Activated CD4-positive, alpha-beta T cell treated with anti-CD3 and anti-CD28 coated beads for 36 hours (primary cell): ENCODE measurements around the gene ZNF385A. TPM values are rescaled to one million over a fixed set of nuclear protein-coding genes. Genes with fewer than 3 reads are reported as not detected.

Experiments used
- ATAC-seq: fragments of 200-7000 bp; cut with Tn5 transposase; one replicate; pipeline ENCODE4 v1.10.0; 2021; ENCODE audit warnings: mild to moderate bottlenecking, moderate library complexity
- CTCF ChIA-PET: fragments of 350-600 bp; sonication (Branson Sonifier 250); formaldehyde crosslinking; loops from one replicate; lab custom pipeline; 2021; ENCODE audit warnings: antibody characterized with exemption; lab: Charles Lee
- POLR2A ChIA-PET: fragments of 350-600 bp; sonication (Branson Sonifier 250); formaldehyde crosslinking; loops from one replicate; lab custom pipeline; 2021; ENCODE audit warnings: antibody characterized with exemption, inconsistent platforms; lab: Charles Lee
- DNase-seq: peaks from one replicate; pipeline ENCODE4 v3.0.0-alpha.2; 2020
- H3K27ac Mint-ChIP-seq: one replicate; pipeline ENCODE4 v1.8.0; 2021; ENCODE audit warnings: mixed read lengths
- H3K27me3 Mint-ChIP-seq: one replicate; pipeline ENCODE4 v1.8.0; 2021; ENCODE audit warnings: mixed read lengths
- H3K36me3 Mint-ChIP-seq: one replicate; pipeline ENCODE4 v1.8.0; 2021; ENCODE audit warnings: low read depth, mixed read lengths
- H3K4me1 Mint-ChIP-seq: one replicate; pipeline ENCODE4 v1.8.0; 2021; ENCODE audit warnings: mixed read lengths
- H3K4me3 Mint-ChIP-seq: one replicate; pipeline ENCODE4 v1.8.0; 2021; ENCODE audit warnings: mild to moderate bottlenecking, moderate library complexity, mixed read lengths
- H3K9me3 Mint-ChIP-seq: one replicate; pipeline ENCODE4 v1.8.0; 2021; ENCODE audit warnings: low read depth, mixed read lengths
- intact Hi-C, 2 experiments: fragments of 100-400 bp; cut with DNase I in 1 of 2; cut with micrococcal nuclease in 1 of 2; formaldehyde crosslinking; loops; one replicate each; pipeline versions ENCODE4 v1.14.2 to v1.15.1; 2022 to 2024; cut with DNase I, micrococcal nuclease
- total RNA-seq, 2 experiments: library from RNA; stranded (reverse); gene quantifications; one replicate each; pipeline ENCODE4 v1.2.3, GENCODE V29; 2021

ZNF385A gene
- under 1 TPM; 0.73 to 0.74 TPM for total RNA-seq

DNA sequence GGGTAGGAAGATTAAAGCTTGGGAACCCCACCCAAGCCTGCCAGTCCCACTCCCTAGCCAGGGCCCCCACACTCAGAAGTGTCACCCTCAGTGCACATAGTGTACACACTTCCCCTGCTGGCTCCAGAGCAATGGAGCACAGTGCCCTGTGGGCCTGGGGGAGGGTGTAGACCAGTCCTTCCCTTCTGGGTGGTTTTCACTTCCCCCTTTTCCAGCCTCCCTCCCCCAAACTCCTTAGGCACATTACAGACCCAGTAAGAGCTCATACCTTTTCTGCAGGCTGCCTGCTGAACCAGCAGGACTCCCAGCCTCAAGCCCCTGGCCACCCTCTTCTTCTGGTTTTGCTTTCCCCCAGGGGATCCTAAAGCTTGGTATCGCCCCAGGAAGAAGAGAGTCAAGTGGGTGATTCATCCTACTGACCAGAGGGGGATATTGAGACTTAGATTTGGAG, at the start of gene ZNF385A:
Gene ZNF385A (minus strand): TSS at position 143 of the 451 bp plus-strand sequence. CDS start 219 bp downstream, outside the sequence.
- CTCF ChIA-PET: interaction anchor here (0.6 to 1.0 kb wide), 6 partner anchors 9 to 117 kb away, joined by 3 to 4 read pairs (median 3); no protein-coding TSS in a partner anchor
- H3K36me3 Mint-ChIP-seq: no peaks in the 10 kb centered on the region
- peaks cover 9% of the 10 kb centered on the region for H3K4me1 Mint-ChIP-seq
- POLR2A ChIA-PET: interaction anchor here (1.0 kb wide), 1 partner anchor 96 kb away, joined by 5 read pairs; no protein-coding TSS in a partner anchor
- no peak for DNase-seq
- no peaks in the 10 kb centered on the region for H3K9me3 Mint-ChIP-seq
- no peaks in the 10 kb centered on the region for H3K27me3 Mint-ChIP-seq
- no peak within 1 kb of the TSS for H3K4me3 Mint-ChIP-seq
- intact Hi-C loops: no loop called here
- no peak within 1 kb of the TSS for H3K27ac Mint-ChIP-seq
- ATAC-seq: no peak

DNA sequence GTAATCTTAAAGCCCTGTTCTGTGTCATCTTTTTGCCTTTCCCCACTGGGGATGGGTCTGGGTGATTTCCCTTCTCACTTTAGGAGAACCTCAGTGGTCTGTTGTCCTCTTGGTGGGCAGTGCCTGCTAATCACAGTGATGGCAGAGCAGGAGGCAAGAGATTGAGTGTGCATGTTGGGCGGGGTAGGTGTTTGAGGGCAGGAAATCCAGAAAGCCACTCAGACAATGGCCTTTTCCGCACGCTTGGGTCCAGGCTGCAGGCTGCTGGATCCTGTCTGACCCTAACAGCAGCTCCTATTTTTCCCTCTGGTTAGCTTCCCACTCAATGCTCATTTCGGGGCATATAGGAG, 48.3 kb upstream of the ZNF385A start:
- H3K27ac Mint-ChIP-seq: peak overlapping the region; percentile 43
- intact Hi-C loops: no loop called here
- H3K9me3 Mint-ChIP-seq: no peaks in the 10 kb centered on the region
- DNase-seq (no peak), ATAC-seq (peak; percentile 59)
- ChIA-PET POLR2A (interaction anchor here (0.6 to 1.0 kb wide), 2 partner anchors 10 to 15 kb away, joined by 3 to 4 read pairs; no protein-coding TSS in a partner anchor), CTCF (interaction anchor here (0.7 to 37.3 kb wide), 7 partner anchors 8 to 213 kb away, joined by 3 to 638 read pairs (median 3); no protein-coding TSS in a partner anchor)
- no peaks in the 10 kb centered on the region for H3K27me3 Mint-ChIP-seq
- H3K4me1 Mint-ChIP-seq: peaks cover 32% of the 10 kb centered on the region
- H3K36me3 Mint-ChIP-seq: no peaks in the 10 kb centered on the region
- H3K4me3 Mint-ChIP-seq: no peak overlapping the region

GRCh38 chr12:54431911-54432814, 47.6 kb upstream of the ZNF385A start:
- intact Hi-C loops: no loop called here
- peak overlapping the region; percentile 37 for H3K27ac Mint-ChIP-seq
- H3K36me3 Mint-ChIP-seq: no peaks in the 10 kb centered on the region
- ChIA-PET POLR2A (interaction anchor here (0.6 to 1.0 kb wide), 2 partner anchors 10 to 15 kb away, joined by 3 to 4 read pairs; no protein-coding TSS in a partner anchor), CTCF (interaction anchor here (0.7 to 37.3 kb wide), 8 partner anchors 11 to 212 kb away, joined by 3 to 638 read pairs (median 3); partner anchors contain the start of gene COPZ1)
- DNase-seq (peak; percentile 84), ATAC-seq (peak; percentile 77)
- H3K4me3 Mint-ChIP-seq: no peak overlapping the region
- no peaks in the 10 kb centered on the region for H3K27me3 Mint-ChIP-seq
- no peaks in the 10 kb centered on the region for H3K9me3 Mint-ChIP-seq
- peaks cover 32% of the 10 kb centered on the region for H3K4me1 Mint-ChIP-seq

GRCh38 chr12:54430471-54431069, 46.0 kb upstream of the ZNF385A start:
- intact Hi-C loops: no loop called here
- Mint-ChIP-seq H3K27me3 (peaks cover 3% of the 10 kb centered on the region), H3K4me1 (peaks cover 28% of the 10 kb centered on the region), H3K36me3 (no peaks in the 10 kb centered on the region), H3K9me3 (no peaks in the 10 kb centered on the region), H3K4me3 (no peak overlapping the region), H3K27ac (peak overlapping the region; percentile 45)
- no peak for DNase-seq
- ChIA-PET CTCF (interaction anchor here (0.6 to 37.3 kb wide), 4 partner anchors 9 to 59 kb away, joined by 4 to 638 read pairs (median 15); no protein-coding TSS in a partner anchor), POLR2A (no interaction called here)
- ATAC-seq: no peak

DNA sequence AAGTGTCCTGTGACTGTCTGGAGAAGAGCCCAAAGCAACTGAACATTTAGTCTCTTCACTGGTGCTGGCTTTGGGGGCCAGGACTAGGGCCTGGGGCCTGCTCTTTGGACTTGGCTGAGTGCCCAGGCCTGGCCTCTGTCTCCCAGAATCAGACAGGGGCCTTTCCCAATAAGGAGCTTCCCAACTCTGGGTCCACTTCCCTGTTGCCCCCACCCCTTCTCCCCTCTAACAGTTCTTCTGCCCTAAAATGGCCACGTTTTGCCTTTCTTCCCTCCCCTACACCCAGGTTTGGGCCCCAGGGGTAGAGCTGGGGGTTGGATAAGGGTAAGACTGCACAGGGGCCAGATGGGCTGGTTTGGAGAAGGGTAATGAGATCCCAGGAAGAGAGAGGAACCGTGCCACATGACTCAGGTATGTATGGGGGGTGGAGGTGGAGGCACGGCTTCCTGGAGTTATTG, 44.5 kb upstream of the ZNF385A start:
- intact Hi-C loops: no loop called here
- CTCF ChIA-PET: interaction anchor here (0.9 to 37.3 kb wide), 5 partner anchors 10 to 28 kb away, joined by 3 to 638 read pairs (median 4); no protein-coding TSS in a partner anchor
- Mint-ChIP-seq H3K4me1 (peaks cover 28% of the 10 kb centered on the region), H3K9me3 (no peaks in the 10 kb centered on the region), H3K36me3 (no peaks in the 10 kb centered on the region), H3K27ac (no peak overlapping the region), H3K4me3 (no peak overlapping the region), H3K27me3 (peaks cover 3% of the 10 kb centered on the region)
- ATAC-seq: no peak
- POLR2A ChIA-PET: no interaction called here
- no peak for DNase-seq

GRCh38 chr12:54428050-54429013, 43.8 kb upstream of the ZNF385A start:
- peak; percentile 35 for DNase-seq
- CTCF ChIA-PET: interaction anchor here (0.6 to 37.3 kb wide), 8 partner anchors 11 to 1024 kb away, joined by 3 to 638 read pairs (median 3); no protein-coding TSS in a partner anchor
- intact Hi-C loops: no loop called here
- POLR2A ChIA-PET: no interaction called here
- Mint-ChIP-seq H3K27ac (no peak overlapping the region), H3K27me3 (peaks cover 3% of the 10 kb centered on the region), H3K4me1 (peaks cover 29% of the 10 kb centered on the region), H3K9me3 (no peaks in the 10 kb centered on the region), H3K36me3 (no peaks in the 10 kb centered on the region), H3K4me3 (no peak overlapping the region)
- ATAC-seq: no peak

GRCh38 chr12:54427106-54427505, 42.6 kb upstream of the ZNF385A start:
- DNase-seq (no peak), ATAC-seq (no peak)
- no peak overlapping the region for H3K27ac Mint-ChIP-seq
- H3K27me3 Mint-ChIP-seq: peaks cover 3% of the 10 kb centered on the region
- no peaks in the 10 kb centered on the region for H3K36me3 Mint-ChIP-seq
- CTCF ChIA-PET: interaction anchor here (0.5 to 37.3 kb wide), 9 partner anchors 8 to 93 kb away, joined by 3 to 638 read pairs (median 3); partner anchors contain the start of genes ITGA5 and NCKAP1L
- H3K9me3 Mint-ChIP-seq: no peaks in the 10 kb centered on the region
- peaks cover 25% of the 10 kb centered on the region for H3K4me1 Mint-ChIP-seq
- intact Hi-C loops: no loop called here
- POLR2A ChIA-PET: interaction anchor here (1.3 kb wide), 1 partner anchor 13 kb away, joined by 4 read pairs; no protein-coding TSS in a partner anchor
- no peak overlapping the region for H3K4me3 Mint-ChIP-seq

DNA sequence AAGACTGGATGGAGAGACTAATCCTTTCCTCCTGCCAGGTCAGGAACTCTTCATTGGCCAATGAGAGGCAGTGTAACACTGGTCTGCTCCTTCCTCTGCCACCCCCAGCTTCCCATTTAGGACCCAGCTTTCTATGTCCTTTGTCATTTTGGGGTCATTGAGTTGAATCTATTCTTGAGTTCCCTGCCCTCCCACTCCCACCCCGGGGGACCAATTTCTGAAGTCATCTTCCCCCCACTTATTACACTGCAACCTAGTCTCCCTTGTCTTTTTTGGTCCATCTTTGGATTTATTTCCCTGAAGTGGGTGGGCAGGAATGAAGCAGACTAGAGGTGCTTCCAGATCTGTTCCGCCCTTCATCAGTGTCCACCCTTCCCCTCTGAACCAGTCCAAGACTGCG, 42.2 kb upstream of the ZNF385A start:
- no peaks in the 10 kb centered on the region for H3K9me3 Mint-ChIP-seq
- intact Hi-C loops: no loop called here
- CTCF ChIA-PET: interaction anchor here (0.6 to 37.3 kb wide), 4 partner anchors 8 to 26 kb away, joined by 3 to 638 read pairs (median 10); partner anchors contain the start of gene ITGA5

DNA sequence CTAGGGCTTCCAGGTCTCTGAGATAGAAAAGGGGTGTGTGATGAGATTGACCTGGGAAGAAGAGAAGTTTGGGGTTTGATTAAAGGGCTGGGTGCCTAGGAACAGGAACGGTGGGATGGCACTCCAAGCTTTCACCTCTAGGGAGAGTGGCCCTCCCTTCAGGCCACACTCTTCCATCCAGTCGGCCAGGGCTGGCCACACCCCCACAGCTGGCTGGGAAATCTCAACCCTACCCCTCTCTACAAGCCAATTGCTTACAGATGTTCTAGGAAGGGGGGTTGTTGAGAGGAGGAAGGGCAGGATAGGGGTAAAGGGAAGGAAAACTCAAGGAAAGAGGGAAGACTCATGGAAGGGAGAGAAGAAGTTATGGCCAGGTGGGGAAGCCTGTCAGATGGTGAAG, 41.2 kb upstream of the ZNF385A start:
- Mint-ChIP-seq H3K36me3 (no peaks in the 10 kb centered on the region), H3K4me1 (peaks cover 19% of the 10 kb centered on the region), H3K27me3 (peaks cover 3% of the 10 kb centered on the region), H3K4me3 (no peak overlapping the region), H3K27ac (no peak overlapping the region), H3K9me3 (no peaks in the 10 kb centered on the region)
- ChIA-PET POLR2A (no interaction called here), CTCF (interaction anchor here (0.8 to 37.3 kb wide), 4 partner anchors 8 to 25 kb away, joined by 3 to 638 read pairs (median 11); no protein-coding TSS in a partner anchor)
- intact Hi-C loops: no loop called here
- ATAC-seq: no peak
- DNase-seq: no peak

More for the DNA sequence above, 42.2 kb upstream of the ZNF385A start:
- Mint-ChIP-seq H3K4me3 (no peak overlapping the region), H3K27ac (no peak overlapping the region), H3K36me3 (no peaks in the 10 kb centered on the region), H3K4me1 (peaks cover 21% of the 10 kb centered on the region), H3K27me3 (peaks cover 3% of the 10 kb centered on the region)
- no peak for ATAC-seq
- DNase-seq: no peak
- POLR2A ChIA-PET: interaction anchor here (1.3 kb wide), 1 partner anchor 13 kb away, joined by 4 read pairs; no protein-coding TSS in a partner anchor

DNA sequence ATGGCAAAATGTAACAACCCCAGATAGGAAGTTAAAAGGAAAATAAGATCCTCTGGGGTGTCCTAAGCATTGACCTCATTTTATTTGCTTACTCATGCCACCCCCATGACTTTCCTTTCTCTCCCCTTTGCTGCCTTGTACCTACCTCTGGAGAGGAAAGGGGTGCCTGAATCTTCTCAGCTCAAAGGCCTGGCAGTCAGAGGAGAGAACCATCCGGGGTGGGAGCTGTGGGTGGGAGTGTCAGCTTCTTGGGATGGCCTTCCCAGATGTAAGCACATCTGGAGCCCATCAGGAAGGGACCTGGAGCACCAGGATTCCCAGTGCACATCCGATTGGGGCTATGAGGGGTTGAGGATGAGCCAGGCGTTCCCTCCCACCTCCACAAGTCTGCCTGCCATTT, 39.7 kb upstream of the ZNF385A start:
- H3K4me3 Mint-ChIP-seq: no peak overlapping the region
- DNase-seq (no peak), ATAC-seq (no peak)
- intact Hi-C loops: no loop called here
- no peaks in the 10 kb centered on the region for H3K9me3 Mint-ChIP-seq
- ChIA-PET CTCF (interaction anchor here (0.9 to 37.3 kb wide), 6 partner anchors 9 to 30 kb away, joined by 3 to 638 read pairs (median 5); no protein-coding TSS in a partner anchor), POLR2A (no interaction called here)
- peaks cover 25% of the 10 kb centered on the region for H3K4me1 Mint-ChIP-seq
- H3K27ac Mint-ChIP-seq: no peak overlapping the region
- peaks cover 3% of the 10 kb centered on the region for H3K27me3 Mint-ChIP-seq
- H3K36me3 Mint-ChIP-seq: no peaks in the 10 kb centered on the region
